ENCODE measurements around the gene ITPR1.

GRCh38 chr3:4580346-4581123, 87.4 kb downstream of the ITPR1 start:
- TF ChIP-seq, protein P1, sequence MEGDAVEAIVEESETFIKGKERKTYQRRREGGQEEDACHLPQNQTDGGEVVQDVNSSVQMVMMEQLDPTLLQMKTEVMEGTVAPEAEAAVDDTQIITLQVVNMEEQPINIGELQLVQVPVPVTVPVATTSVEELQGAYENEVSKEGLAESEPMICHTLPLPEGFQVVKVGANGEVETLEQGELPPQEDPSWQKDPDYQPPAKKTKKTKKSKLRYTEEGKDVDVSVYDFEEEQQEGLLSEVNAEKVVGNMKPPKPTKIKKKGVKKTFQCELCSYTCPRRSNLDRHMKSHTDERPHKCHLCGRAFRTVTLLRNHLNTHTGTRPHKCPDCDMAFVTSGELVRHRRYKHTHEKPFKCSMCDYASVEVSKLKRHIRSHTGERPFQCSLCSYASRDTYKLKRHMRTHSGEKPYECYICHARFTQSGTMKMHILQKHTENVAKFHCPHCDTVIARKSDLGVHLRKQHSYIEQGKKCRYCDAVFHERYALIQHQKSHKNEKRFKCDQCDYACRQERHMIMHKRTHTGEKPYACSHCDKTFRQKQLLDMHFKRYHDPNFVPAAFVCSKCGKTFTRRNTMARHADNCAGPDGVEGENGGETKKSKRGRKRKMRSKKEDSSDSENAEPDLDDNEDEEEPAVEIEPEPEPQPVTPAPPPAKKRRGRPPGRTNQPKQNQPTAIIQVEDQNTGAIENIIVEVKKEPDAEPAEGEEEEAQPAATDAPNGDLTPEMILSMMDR (IDR thresholded peaks at IDR 0.05; ENCODE audit: low read depth, low read length): no peak
- TF ChIP-seq POLR2A (IDR thresholded peaks at IDR 0.05; ENCODE audit: extremely low read depth, insufficient read length) (no peak), MAX (IDR thresholded peaks at IDR 0.05; ENCODE audit: low read depth, low read length) (no peak)

Measured in NB4 (cell line).